ENCODE data around the gene FES. TPM values are rescaled to one million over a fixed set of nuclear protein-coding genes. Genes with fewer than 3 reads are reported as not detected.

Gene FES
- total RNA-seq, 1 experiment from 2014 or later: 0.91 TPM

DNA sequence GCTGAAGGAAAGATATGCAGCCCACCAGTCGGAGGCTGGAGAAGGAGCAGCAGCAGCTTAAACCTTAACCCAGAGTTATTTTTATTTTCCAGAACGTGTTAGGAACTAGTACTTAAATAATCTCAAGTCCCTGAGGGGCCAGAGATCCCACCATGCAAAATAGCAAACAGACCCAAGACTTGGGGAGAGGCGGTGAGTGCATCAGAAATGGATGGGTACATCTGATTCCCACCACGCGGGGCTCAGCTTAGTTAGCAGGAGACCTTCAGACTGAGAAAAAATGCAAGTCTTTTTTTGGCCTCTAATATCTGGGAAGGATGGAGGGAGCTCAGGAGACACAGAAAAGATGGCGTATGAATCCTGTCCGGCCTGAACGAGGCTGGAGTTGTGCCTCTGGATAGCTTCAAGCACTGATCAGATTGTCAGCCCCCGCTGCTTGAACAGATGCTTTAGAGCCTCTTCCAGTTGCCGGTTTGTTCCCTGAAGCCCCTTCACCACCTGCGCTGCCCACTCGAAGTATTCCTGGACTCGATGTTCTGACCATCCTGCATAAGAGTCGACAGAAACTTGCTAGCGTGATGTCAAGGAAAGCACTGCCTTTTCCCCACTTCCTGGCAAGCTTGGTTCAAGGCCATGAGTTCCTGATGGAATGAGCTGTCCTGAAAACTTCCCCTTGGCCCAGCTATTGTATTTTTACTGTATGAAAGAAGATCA, 46.7 kb downstream of the FES start:
- BruUV-seq (replicated peaks): TSS peak; percentile 19
- no peaks in the 10 kb centered on the region for H3K27me3 Mint-ChIP-seq (ENCODE audit: insufficient read depth, unreplicated experiment)
- H3K27ac Mint-ChIP-seq (ENCODE audit: low read depth, unreplicated experiment): peak overlapping the region; percentile 96
- peak overlapping the region; percentile 95 for H3K4me3 Mint-ChIP-seq (ENCODE audit: unreplicated experiment)
- H3K4me1 Mint-ChIP-seq (ENCODE audit: insufficient read depth, unreplicated experiment): peaks cover 28% of the 10 kb centered on the region
- POLR2A ChIA-PET: interaction anchor here (0.6 to 10.1 kb wide), 21 partner anchors 9 to 895 kb away, joined by 3 to 150 read pairs (median 5); partner anchors contain the start of genes BLM, MAN2A2, PRC1 and RCCD1
- DNase-seq (ENCODE audit: unreplicated experiment): peak; percentile 5
- no peaks in the 10 kb centered on the region for H3K9me3 Mint-ChIP-seq (ENCODE audit: unreplicated experiment)
- no peak for TF ChIP-seq CTCF (IDR thresholded peaks at IDR 0.05; ENCODE audit: unreplicated experiment)
- H3K36me3 Mint-ChIP-seq (ENCODE audit: insufficient read depth, unreplicated experiment): peaks cover 14% of the 10 kb centered on the region
- intact Hi-C loops (cut with micrococcal nuclease): loop anchor here (5.0 kb wide), 1 partner anchor 284 kb away; no protein-coding TSS in a partner anchor
- CTCF ChIA-PET: interaction anchor here (0.6 to 11.6 kb wide), 24 partner anchors 9 to 991 kb away, joined by 3 to 131 read pairs (median 5); partner anchors contain the start of genes MAN2A2 and RCCD1

DNA sequence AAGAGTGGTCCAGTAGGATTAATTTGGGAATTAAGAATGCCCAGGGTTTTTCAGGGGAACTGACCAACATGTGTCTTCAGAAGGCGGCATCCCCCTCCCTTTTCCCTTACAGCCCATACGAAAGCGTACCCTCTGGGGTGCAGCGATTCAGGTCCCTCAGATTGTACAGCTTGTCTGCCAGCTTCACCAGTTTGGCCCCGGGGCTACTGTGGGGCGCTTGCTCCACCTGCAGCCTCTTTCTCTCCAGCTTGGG, 47.2 kb downstream of the FES start:
- ChIA-PET POLR2A (interaction anchor here (0.6 to 10.1 kb wide), 24 partner anchors 9 to 895 kb away, joined by 3 to 150 read pairs (median 4); partner anchors contain the start of genes BLM, FURIN, MAN2A2 and PRC1), CTCF (interaction anchor here (0.6 to 11.6 kb wide), 23 partner anchors 9 to 991 kb away, joined by 3 to 131 read pairs (median 5); partner anchors contain the start of genes MAN2A2 and RCCD1)
- H3K4me3 Mint-ChIP-seq (ENCODE audit: unreplicated experiment): peak overlapping the region; percentile 95
- TF ChIP-seq CTCF (IDR thresholded peaks at IDR 0.05; ENCODE audit: unreplicated experiment): no peak
- no TSS peak for BruUV-seq (replicated peaks)
- H3K36me3 Mint-ChIP-seq (ENCODE audit: insufficient read depth, unreplicated experiment): peaks cover 19% of the 10 kb centered on the region
- H3K4me1 Mint-ChIP-seq (ENCODE audit: insufficient read depth, unreplicated experiment): peaks cover 33% of the 10 kb centered on the region
- no peaks in the 10 kb centered on the region for H3K27me3 Mint-ChIP-seq (ENCODE audit: insufficient read depth, unreplicated experiment)
- H3K9me3 Mint-ChIP-seq (ENCODE audit: unreplicated experiment): no peaks in the 10 kb centered on the region
- intact Hi-C loops (cut with micrococcal nuclease): loop anchor here (5.0 kb wide), 1 partner anchor 284 kb away; no protein-coding TSS in a partner anchor
- no peak for DNase-seq (ENCODE audit: unreplicated experiment)
- H3K27ac Mint-ChIP-seq (ENCODE audit: low read depth, unreplicated experiment): peak overlapping the region; percentile 96

GRCh38 chr15:90931828-90932659, 47.7 kb downstream of the FES start, which contains the start of gene HDDC3:
TSS of gene HDDC3 (minus strand) at chr15:90932549. CDS start at chr15:90932540, 9 bp downstream.
- CTCF ChIA-PET: interaction anchor here (0.5 to 11.6 kb wide), 38 partner anchors 10 to 1147 kb away, joined by 3 to 131 read pairs (median 4); partner anchors contain the start of genes MAN2A2, RCCD1 and VPS33B
- no TSS peak for BruUV-seq (replicated peaks)
- TF ChIP-seq CTCF (IDR thresholded peaks at IDR 0.05; ENCODE audit: unreplicated experiment): peak; percentile 87
- peak; percentile 93 for DNase-seq (ENCODE audit: unreplicated experiment)
- H3K36me3 Mint-ChIP-seq (ENCODE audit: insufficient read depth, unreplicated experiment): peaks cover 24% of the 10 kb centered on the region
- H3K9me3 Mint-ChIP-seq (ENCODE audit: unreplicated experiment): no peaks in the 10 kb centered on the region
- peak within 1 kb of the TSS; percentile 95 for H3K4me3 Mint-ChIP-seq (ENCODE audit: unreplicated experiment)
- intact Hi-C loops (cut with micrococcal nuclease): loop anchor here (1.0 to 5.0 kb wide), 3 partner anchors 30 to 285 kb away; no protein-coding TSS in a partner anchor
- H3K27ac Mint-ChIP-seq (ENCODE audit: low read depth, unreplicated experiment): peak within 1 kb of the TSS; percentile 96
- no peaks in the 10 kb centered on the region for H3K27me3 Mint-ChIP-seq (ENCODE audit: insufficient read depth, unreplicated experiment)
- H3K4me1 Mint-ChIP-seq (ENCODE audit: insufficient read depth, unreplicated experiment): peaks cover 35% of the 10 kb centered on the region
- POLR2A ChIA-PET: interaction anchor here (0.6 to 10.1 kb wide), 31 partner anchors 9 to 896 kb away, joined by 3 to 150 read pairs (median 4); partner anchors contain the start of genes BLM, FURIN, MAN2A2 and PRC1
